Stimulated activated memory B cell treated with anti-CD40 and anti-IgM and Interleukin-4, amounts not matched to agents 10 μg/mL and 1 μg/mL and 100 μg/mL, for 72 hours (primary cell): ENCODE measurements around the gene SFMBT2.

Experiments
- ATAC-seq: fragments of 150-1000 bp; cut with Tn5 transposase; 2 replicates; pipeline ENCODE4 v1.10.0; 2021
- H3K27ac Mint-ChIP-seq: one replicate; pipeline ENCODE4 v1.8.0; 2022; ENCODE audit warnings: mild to moderate bottlenecking, mixed read lengths
- H3K27me3 Mint-ChIP-seq: one replicate; pipeline ENCODE4 v1.8.0; 2022; ENCODE audit warnings: mixed read lengths
- H3K36me3 Mint-ChIP-seq: one replicate; pipeline ENCODE4 v1.8.0; 2022; ENCODE audit warnings: mixed read lengths
- H3K4me1 Mint-ChIP-seq: one replicate; pipeline ENCODE4 v1.8.0; 2022; ENCODE audit warnings: mixed read lengths
- H3K4me3 Mint-ChIP-seq: one replicate; pipeline ENCODE4 v1.8.0; 2022; ENCODE audit warnings: mild to moderate bottlenecking, moderate library complexity, mixed read lengths
- H3K9me3 Mint-ChIP-seq: one replicate; pipeline ENCODE4 v1.8.0; 2022; ENCODE audit warnings: mixed read lengths

The SFMBT2 gene

DNA sequence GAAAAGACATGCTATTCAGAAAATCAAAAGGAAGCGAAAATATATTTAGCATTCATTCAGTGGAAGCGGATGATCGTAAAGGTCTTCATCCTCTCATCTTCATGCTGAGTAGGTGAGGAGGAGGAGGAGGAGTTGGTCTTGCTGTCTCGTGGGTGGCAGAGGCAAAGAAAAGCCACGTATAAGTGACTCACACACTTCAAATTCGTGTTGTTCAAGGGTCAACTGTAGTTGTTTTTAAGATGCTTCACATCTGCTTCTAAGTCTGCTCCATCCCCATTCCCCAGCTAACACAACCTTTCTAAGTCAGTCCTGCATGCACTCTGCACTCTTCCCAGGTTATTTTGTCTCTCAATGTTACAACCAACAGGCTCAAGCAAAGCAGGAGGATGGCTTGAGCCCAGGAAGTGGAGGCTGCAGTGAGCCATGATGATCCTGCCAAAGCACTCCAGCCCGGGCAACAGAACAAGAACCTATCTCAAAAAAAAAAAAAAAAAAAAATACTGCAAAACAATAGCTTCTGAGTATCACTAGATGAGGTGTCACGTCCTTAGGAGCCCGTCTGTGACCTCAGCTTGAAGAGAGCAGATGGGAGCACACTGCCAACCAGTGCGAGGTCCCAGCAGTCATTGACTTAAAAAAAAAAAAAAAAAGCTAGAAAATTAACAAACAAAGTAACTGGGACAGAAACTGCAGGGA is 70.5 kb downstream of the SFMBT2 start:
- Mint-ChIP-seq H3K4me1 (peaks cover 41% of the 10 kb centered on the region), H3K27ac (peak overlapping the region; percentile 11), H3K36me3 (peaks cover 69% of the 10 kb centered on the region), H3K9me3 (peaks cover 8% of the 10 kb centered on the region), H3K4me3 (no peak overlapping the region), H3K27me3 (no peaks in the 10 kb centered on the region)
- no peak for ATAC-seq

DNA sequence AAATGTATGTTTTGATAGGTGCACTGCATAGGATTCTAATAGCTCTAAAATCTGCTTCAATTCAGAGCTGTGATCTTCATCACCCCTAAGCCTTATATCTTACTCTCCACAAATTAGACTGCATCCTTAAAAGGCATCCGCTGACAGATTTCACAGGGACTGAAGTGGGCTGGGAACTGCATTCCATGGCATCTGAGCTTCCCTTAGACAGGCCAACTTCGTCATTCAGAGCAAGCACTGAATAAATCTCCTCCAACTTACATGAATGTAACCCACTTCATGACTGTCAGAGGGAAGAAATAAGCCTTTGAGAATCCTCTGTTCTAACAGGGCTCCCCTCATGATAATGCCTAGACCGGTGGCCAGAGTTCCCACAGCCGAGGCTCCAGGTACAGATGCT is 71.3 kb downstream of the SFMBT2 start:
- no peak for ATAC-seq
- H3K9me3 Mint-ChIP-seq, result peaks cover 8% of the 10 kb centered on the region
- peak overlapping the region; percentile 11 for H3K27ac Mint-ChIP-seq
- no peak overlapping the region for H3K4me3 Mint-ChIP-seq
- no peaks in the 10 kb centered on the region for H3K27me3 Mint-ChIP-seq
- peaks cover 69% of the 10 kb centered on the region for H3K36me3 Mint-ChIP-seq
- H3K4me1 Mint-ChIP-seq, result peaks cover 41% of the 10 kb centered on the region

DNA sequence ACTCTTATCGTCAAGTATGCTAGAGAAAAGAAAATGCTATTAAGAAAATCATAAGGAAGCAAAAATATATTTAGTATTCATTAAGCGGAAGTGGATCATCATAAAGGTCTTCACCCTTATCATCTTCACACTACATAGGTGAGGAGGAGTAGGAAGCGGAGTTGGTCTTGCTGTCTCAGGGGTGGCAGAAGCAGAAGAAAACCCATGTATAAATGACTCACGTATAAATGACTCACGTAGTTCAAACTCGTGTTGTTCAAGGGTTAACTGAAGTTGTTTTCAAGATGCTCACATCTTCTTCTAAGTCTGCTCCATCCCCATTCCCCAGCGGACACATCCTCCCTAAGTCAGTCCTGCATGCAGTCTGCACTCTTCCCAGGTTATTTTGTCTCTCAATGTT is 72.4 kb downstream of the SFMBT2 start:
- peaks cover 68% of the 10 kb centered on the region for H3K36me3 Mint-ChIP-seq
- H3K27ac Mint-ChIP-seq, result peak overlapping the region; percentile 82
- no peak for ATAC-seq
- peaks cover 6% of the 10 kb centered on the region for H3K9me3 Mint-ChIP-seq
- H3K27me3 Mint-ChIP-seq, result no peaks in the 10 kb centered on the region
- H3K4me1 Mint-ChIP-seq, result peaks cover 41% of the 10 kb centered on the region
- H3K4me3 Mint-ChIP-seq, result no peak overlapping the region

DNA sequence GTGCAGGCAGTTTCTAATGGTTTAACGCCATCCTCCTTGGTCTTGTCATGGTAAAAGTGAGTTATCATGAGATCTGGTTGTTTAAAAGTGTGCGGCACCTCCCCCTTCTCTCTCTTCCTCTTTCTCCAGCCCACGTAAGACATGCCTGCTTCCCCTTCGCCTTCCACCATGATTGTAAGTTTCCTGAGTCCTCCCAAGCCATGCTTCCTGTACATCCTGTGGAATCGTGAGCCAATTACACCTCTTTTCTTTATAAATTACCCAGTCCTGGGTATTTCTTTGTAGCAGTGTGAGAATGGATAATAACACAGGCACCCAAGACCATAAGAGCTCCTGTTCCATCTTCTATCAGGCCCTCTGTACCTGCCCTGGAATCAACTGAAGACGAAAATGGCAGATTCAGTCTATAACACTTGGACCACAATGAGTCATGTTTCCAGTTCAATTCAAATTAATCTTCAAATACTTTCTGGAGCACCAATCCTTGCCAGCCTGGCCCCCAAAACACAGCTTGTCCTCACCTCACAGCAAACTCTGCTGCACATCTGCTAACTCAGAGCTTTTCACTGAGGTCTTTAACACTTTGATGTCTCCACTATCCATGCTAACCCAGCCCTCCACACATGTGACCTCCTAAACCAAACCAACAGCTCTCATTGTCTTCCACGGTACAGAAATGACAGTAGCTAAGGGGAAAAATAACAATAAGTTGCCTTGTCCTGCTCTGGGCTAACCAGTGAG is 73.2 kb downstream of the SFMBT2 start:
- Mint-ChIP-seq H3K9me3 (peaks cover 5% of the 10 kb centered on the region), H3K27me3 (no peaks in the 10 kb centered on the region), H3K4me1 (peaks cover 41% of the 10 kb centered on the region), H3K36me3 (peaks cover 59% of the 10 kb centered on the region), H3K27ac (peak overlapping the region; percentile 82), H3K4me3 (peak overlapping the region; percentile 9)
- peak; percentile 88 for ATAC-seq

DNA sequence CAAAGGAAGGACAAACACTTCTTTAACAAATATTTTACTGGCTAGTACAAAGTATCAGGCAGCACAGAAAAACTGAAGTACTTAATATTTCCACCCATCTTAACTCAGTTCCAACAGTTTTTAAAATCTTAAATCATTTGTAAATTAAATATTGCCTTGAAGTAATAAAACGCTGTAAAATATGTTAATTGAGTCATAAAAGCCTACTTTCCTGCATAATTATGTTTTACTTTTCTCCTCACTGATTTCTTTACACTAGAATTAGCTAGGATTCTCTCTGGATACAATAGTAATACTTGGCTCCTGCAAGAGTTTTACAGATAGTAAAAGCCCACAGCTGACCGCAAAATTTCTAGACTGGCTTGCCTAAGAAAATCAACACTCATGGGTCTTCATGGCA is 74.9 kb downstream of the SFMBT2 start:
- Mint-ChIP-seq H3K27ac (peak overlapping the region; percentile 82), H3K27me3 (no peaks in the 10 kb centered on the region), H3K4me3 (no peak overlapping the region), H3K36me3 (peaks cover 60% of the 10 kb centered on the region), H3K4me1 (peaks cover 41% of the 10 kb centered on the region), H3K9me3 (peaks cover 5% of the 10 kb centered on the region)
- no peak for ATAC-seq

DNA sequence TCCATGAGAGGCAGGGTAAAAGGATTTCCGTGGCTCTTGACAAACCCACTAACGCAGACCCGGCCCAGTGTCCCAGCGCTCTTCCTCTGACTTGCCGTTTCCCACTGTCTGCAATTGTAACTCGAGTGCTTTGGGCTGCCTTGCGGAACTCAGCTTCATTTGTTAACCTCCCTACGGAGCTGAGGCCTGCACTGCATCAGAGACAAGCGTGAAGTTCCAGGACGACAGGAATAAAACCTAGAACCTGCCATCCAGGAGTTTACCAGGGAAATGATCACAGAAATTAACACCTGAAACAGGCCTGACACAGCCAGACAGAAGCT is 76.2 kb downstream of the SFMBT2 start:
- peaks cover 5% of the 10 kb centered on the region for H3K9me3 Mint-ChIP-seq
- ATAC-seq, result no peak

DNA sequence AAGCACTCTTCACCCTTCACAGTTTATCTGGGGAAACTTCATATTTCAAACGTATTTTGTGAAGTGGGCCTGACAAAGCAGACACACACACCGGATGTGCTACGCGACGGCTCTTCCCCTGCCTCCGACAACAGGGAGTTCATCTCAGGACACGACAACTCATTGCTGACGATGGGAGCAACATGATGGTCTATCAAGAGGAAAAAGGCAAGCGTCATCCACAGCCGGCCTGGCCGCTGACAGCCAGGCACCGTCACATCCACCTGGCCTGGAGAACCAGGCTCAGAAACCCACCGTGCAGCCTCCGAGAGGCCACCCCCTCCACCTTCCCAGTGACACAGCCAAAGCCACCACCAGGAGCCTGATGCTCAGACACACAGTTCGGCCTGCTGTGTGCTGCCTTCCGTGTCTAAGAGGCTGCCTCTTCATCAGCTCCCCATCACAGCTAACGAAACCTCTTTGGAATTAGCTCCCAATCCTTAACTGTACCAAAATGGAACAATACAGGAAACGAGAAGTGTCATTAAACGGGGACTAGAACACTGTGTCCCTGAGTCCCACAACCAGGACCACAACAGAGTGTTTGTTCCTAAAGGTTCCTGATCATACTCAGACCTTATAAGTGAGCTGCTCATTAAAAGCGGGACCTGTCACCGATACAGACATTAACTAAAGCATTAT is 76.7 kb downstream of the SFMBT2 start:
- H3K9me3 Mint-ChIP-seq, result peaks cover 7% of the 10 kb centered on the region
- H3K4me1 Mint-ChIP-seq, result peaks cover 43% of the 10 kb centered on the region
- no peak overlapping the region for H3K4me3 Mint-ChIP-seq
- H3K27ac Mint-ChIP-seq, result no peak overlapping the region
- no peaks in the 10 kb centered on the region for H3K27me3 Mint-ChIP-seq
- H3K36me3 Mint-ChIP-seq, result peaks cover 66% of the 10 kb centered on the region
- ATAC-seq, result no peak

More for the DNA sequence above, 76.2 kb downstream of the SFMBT2 start:
- Mint-ChIP-seq H3K4me3 (no peak overlapping the region), H3K4me1 (peaks cover 43% of the 10 kb centered on the region), H3K36me3 (peaks cover 65% of the 10 kb centered on the region), H3K27ac (no peak overlapping the region), H3K27me3 (no peaks in the 10 kb centered on the region)

DNA sequence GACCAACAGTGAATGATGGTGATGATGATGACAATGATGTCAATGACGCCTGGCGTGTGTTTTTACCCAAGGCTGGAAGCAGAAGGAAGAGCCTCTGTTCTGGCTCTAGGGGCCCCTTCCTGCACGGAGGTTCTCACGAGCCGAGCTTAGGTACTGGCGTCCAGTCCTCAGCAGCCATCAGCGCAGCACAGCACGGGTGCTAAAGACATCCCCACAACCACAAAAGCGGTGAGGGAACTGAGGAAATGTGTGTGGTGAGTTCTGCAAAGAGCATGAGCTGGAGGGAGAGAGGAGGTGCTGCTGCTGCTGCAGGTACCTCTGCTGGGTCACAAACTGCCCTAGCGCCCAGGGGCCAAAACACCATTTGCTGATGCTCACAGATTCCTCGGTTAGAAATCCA is 81.6 kb downstream of the SFMBT2 start:
- H3K4me3 Mint-ChIP-seq, result no peak overlapping the region
- no peaks in the 10 kb centered on the region for H3K27me3 Mint-ChIP-seq
- H3K9me3 Mint-ChIP-seq, result peaks cover 10% of the 10 kb centered on the region
- ATAC-seq, result no peak
- H3K27ac Mint-ChIP-seq, result no peak overlapping the region
- H3K4me1 Mint-ChIP-seq, result peaks cover 7% of the 10 kb centered on the region
- H3K36me3 Mint-ChIP-seq, result peaks cover 68% of the 10 kb centered on the region

DNA sequence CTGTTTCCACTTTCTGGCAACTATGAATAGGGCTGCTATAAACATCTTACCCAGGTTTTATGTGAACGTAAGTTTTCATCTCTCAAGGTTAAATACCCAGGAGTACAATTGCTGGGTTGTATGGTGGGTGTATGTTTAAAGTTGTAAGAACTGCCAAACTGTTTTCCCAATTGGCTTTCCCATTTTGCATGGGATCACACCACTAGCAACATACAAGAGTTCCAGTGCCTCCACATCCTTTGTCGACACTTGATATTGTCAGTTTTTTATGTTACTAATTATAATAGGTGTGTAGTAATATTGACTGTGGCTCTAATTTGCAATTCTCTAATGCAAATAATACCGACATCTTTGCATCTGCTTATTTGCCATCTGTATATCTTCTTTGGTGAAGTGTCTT is 82.9 kb downstream of the SFMBT2 start:
- no peak overlapping the region for H3K4me3 Mint-ChIP-seq
- peaks cover 10% of the 10 kb centered on the region for H3K9me3 Mint-ChIP-seq
- no peak for ATAC-seq
- peaks cover 64% of the 10 kb centered on the region for H3K36me3 Mint-ChIP-seq
- H3K27me3 Mint-ChIP-seq, result no peaks in the 10 kb centered on the region
- no peak overlapping the region for H3K27ac Mint-ChIP-seq
- peaks cover 7% of the 10 kb centered on the region for H3K4me1 Mint-ChIP-seq

DNA sequence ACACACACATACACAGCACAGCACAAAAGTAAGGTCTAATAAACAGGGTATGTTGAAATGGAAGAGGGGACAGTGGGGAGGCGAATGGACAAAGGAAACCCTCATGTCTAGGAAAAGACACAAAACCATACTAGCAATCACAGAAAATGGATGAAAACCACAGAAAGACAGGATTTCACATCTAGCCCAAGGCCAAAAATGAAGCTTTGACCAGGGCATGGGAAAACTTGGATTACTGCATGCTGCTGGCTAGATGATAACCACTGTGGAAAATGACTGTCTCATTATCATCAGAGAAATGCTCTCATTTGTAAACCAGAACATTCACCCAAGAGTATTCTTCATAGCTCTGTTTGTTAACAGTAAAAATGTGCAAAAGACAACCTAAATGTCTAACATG is 88.2 kb downstream of the SFMBT2 start:
- no peak for ATAC-seq
- Mint-ChIP-seq H3K27ac (no peak overlapping the region), H3K27me3 (no peaks in the 10 kb centered on the region), H3K4me3 (no peak overlapping the region), H3K4me1 (peaks cover 28% of the 10 kb centered on the region), H3K9me3 (peaks cover 10% of the 10 kb centered on the region), H3K36me3 (peaks cover 48% of the 10 kb centered on the region)

DNA sequence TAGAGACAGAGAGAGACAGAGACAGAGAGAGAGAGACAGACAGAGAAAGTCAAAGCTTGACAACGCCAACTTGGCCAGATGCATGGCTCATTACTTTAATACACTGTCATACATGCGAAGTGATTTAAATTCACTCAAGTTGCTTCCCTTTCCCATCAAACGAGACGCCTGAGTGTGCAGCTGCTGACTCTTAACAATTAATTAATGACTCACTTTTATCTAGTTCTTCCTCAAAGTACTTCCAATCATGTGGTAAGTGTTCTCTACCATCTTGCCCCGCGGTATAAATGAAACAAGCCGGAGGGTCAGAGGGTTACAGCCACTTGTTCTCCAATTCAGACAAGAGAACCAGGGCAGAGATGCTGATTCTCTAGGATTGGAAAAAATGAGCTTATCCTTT is 90.8 kb downstream of the SFMBT2 start:
- Mint-ChIP-seq H3K4me1 (peaks cover 48% of the 10 kb centered on the region), H3K27me3 (no peaks in the 10 kb centered on the region), H3K36me3 (peaks cover 33% of the 10 kb centered on the region), H3K4me3 (no peak overlapping the region), H3K9me3 (peaks cover 7% of the 10 kb centered on the region), H3K27ac (peak overlapping the region; percentile 68)
- ATAC-seq, result no peak

DNA sequence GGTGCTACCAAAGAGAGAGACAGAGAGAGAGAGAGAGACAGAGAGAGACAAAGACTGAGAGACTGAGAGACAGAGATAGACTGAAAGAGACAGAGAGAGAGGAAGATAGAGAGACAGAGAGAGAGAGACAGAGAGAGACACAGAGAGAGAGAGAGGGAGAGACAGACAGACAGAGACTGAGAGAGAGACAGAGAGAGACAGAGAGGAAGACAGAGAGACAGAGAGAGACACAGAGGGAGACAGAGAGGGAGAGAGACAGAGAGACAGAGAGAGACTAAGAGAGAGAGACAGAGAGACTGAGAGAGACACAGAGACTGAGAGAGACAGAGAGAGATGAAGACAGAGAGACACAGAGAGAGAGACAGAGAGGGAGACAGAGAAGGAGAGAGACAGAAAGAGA is 91.2 kb downstream of the SFMBT2 start:
- Mint-ChIP-seq H3K27ac (peak overlapping the region; percentile 68), H3K9me3 (peaks cover 7% of the 10 kb centered on the region), H3K36me3 (peaks cover 37% of the 10 kb centered on the region), H3K4me3 (no peak overlapping the region), H3K4me1 (peaks cover 53% of the 10 kb centered on the region), H3K27me3 (no peaks in the 10 kb centered on the region)
- no peak for ATAC-seq

DNA sequence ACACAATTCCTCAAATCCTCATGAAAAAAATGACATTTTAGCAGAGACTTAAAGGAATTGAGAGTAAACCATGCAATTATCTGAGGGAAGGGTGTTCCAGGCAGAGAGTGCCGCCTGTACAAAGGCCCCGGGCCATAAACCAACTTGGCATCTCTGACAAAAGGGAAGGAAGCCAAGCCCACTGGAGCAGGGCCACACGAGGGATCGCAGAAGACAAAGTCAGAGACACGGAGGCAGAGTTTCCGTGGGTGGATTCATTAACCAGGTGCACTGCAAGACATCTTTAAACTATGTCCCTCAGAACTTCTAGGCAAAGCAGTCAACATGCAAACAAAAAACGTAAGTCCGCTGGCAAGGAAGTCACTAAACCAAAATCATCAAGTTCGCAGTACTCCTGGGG is 92.0 kb downstream of the SFMBT2 start:
- Mint-ChIP-seq H3K9me3 (peaks cover 7% of the 10 kb centered on the region), H3K36me3 (peaks cover 32% of the 10 kb centered on the region), H3K27ac (peak overlapping the region; percentile 68), H3K4me3 (no peak overlapping the region), H3K27me3 (no peaks in the 10 kb centered on the region), H3K4me1 (peaks cover 56% of the 10 kb centered on the region)
- ATAC-seq, result no peak

DNA sequence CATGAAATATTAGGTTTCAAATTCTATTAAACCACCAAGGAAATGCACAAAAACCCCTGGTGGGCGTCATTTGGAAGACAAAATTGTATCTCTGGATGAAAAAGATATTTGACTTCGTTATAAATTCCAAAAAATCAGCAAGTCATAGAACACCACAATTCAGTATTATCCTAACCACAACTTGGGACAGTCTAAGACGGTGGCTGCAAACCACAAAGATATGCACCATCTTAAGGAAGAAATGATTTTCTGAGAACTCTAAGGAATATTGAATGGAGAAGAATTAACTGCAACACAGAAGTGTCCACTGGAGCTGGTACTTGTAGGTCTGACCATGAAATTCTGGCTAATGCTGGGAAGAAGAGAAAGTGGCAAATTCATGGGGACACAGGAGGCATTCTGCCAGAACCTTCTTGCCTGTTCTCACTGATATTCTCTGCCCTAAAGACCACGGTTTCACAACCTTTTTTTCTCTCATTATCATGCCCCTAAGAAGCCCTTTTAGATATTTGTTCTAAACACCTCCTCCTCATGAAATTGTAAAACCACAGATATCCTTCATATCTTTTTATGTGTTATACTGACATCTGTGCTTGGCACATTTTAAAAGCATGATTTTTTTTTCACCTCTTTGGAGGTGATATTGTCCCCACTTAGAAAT is 92.9 kb downstream of the SFMBT2 start:
- peaks cover 37% of the 10 kb centered on the region for H3K36me3 Mint-ChIP-seq
- H3K9me3 Mint-ChIP-seq, result peaks cover 7% of the 10 kb centered on the region
- no peaks in the 10 kb centered on the region for H3K27me3 Mint-ChIP-seq
- peaks cover 56% of the 10 kb centered on the region for H3K4me1 Mint-ChIP-seq
- H3K4me3 Mint-ChIP-seq, result no peak overlapping the region
- ATAC-seq, result peak; percentile 60
- no peak overlapping the region for H3K27ac Mint-ChIP-seq

DNA sequence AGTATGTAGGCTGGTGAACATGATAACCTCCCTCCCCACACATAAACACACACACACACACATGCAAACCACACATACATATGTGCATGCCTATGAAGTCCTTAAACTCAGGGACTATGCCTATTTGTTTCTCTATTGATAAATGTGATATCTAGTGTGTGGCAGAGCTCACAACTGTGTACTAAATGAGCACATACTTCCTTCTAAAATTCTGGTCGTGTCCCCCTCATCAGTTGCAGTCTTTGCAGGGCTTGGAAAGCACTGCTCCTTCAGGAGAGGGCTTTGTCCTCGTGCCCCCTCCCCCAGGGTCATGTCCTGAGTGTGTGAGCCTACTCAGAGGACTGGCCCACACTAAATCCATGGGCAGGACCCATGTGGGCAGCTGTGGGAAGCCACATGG is 94.0 kb downstream of the SFMBT2 start:
- no peak for ATAC-seq
- Mint-ChIP-seq H3K27me3 (no peaks in the 10 kb centered on the region), H3K4me1 (peaks cover 61% of the 10 kb centered on the region), H3K36me3 (peaks cover 34% of the 10 kb centered on the region), H3K27ac (no peak overlapping the region), H3K9me3 (peaks cover 4% of the 10 kb centered on the region), H3K4me3 (no peak overlapping the region)
